ENCODE results near the gene CEACAM16.
"Not testable (repeated sequence)": the region's sequence is repeated elsewhere in the genome, so short reads cannot be mapped to it uniquely, and the experiment has no call there.

CEACAM16 gene

GRCh38 chr19:44702551-44703176 lies 3.7 kb downstream of the CEACAM16 start:
- FAIRE-seq (no peak), DNase-seq (ENCODE audit: insufficient read length, low spot score) (no peak)

- DNase-seq (ENCODE audit: insufficient read length, low spot score), result no peak
- FAIRE-seq, result no peak
These were observed 4.6 kb downstream of the CEACAM16 start for GRCh38 chr19:44703336-44704078.

- FAIRE-seq (no peak), DNase-seq (ENCODE audit: insufficient read length, low spot score) (no peak)
These were observed 6.0 kb downstream of the CEACAM16 start for GRCh38 chr19:44704982-44705381.

GRCh38 chr19:44705502-44706010 lies 6.6 kb downstream of the CEACAM16 start:
- FAIRE-seq, result no peak
- no peak for DNase-seq (ENCODE audit: insufficient read length, low spot score)

- FAIRE-seq (no peak), DNase-seq (ENCODE audit: insufficient read length, low spot score) (no peak)
These were observed 7.7 kb downstream of the CEACAM16 start for GRCh38 chr19:44706506-44707236.

- FAIRE-seq, result no peak
- no peak for DNase-seq (ENCODE audit: insufficient read length, low spot score)
These were observed 8.8 kb downstream of the CEACAM16 start for GRCh38 chr19:44707794-44708193.

- FAIRE-seq (no peak), DNase-seq (ENCODE audit: insufficient read length, low spot score) (no peak)
These were observed 10.0 kb downstream of the CEACAM16 start for GRCh38 chr19:44708940-44709339.

GRCh38 chr19:44709434-44710266 lies 10.7 kb downstream of the CEACAM16 start:
- FAIRE-seq, result not testable (repeated sequence)

GRCh38 chr19:44710483-44710882 lies 11.5 kb downstream of the CEACAM16 start:
- FAIRE-seq, result no peak
- no peak for DNase-seq (ENCODE audit: insufficient read length, low spot score)

More at GRCh38 chr19:44709434-44710266, 10.7 kb downstream of the CEACAM16 start:
- DNase-seq (ENCODE audit: insufficient read length, low spot score), result not testable (repeated sequence)

GRCh38 chr19:44712864-44713515 lies 14.0 kb downstream of the CEACAM16 start:
- no peak for DNase-seq (ENCODE audit: insufficient read length, low spot score)
- no peak for FAIRE-seq

GRCh38 chr19:44714597-44715169 lies 15.7 kb downstream of the CEACAM16 start:
- FAIRE-seq, result no peak

GRCh38 chr19:44717603-44718002 lies 18.7 kb downstream of the CEACAM16 start:
- FAIRE-seq, result no peak
- DNase-seq (ENCODE audit: insufficient read length, low spot score), result no peak

More at GRCh38 chr19:44714597-44715169, 15.7 kb downstream of the CEACAM16 start:
- DNase-seq (ENCODE audit: insufficient read length, low spot score), result no peak

- peak; percentile 58 for DNase-seq (ENCODE audit: insufficient read length, low spot score)
- FAIRE-seq, result no peak
These were observed 19.7 kb downstream of the CEACAM16 start for GRCh38 chr19:44718441-44719261.

- DNase-seq (ENCODE audit: insufficient read length, low spot score), result no peak
- FAIRE-seq, result no peak
These were observed 20.3 kb downstream of the CEACAM16 start for GRCh38 chr19:44719262-44719701.

GRCh38 chr19:44720396-44720795 lies 21.4 kb downstream of the CEACAM16 start:
- not testable (repeated sequence) for DNase-seq (ENCODE audit: insufficient read length, low spot score); FAIRE-seq

GRCh38 chr19:44720945-44721344 lies 22.0 kb downstream of the CEACAM16 start:
- DNase-seq (ENCODE audit: insufficient read length, low spot score) (no peak), FAIRE-seq (no peak)

GRCh38 chr19:44721369-44721768 lies 22.4 kb downstream of the CEACAM16 start:
- DNase-seq (ENCODE audit: insufficient read length, low spot score); FAIRE-seq: not testable (repeated sequence)
